GM23338 (cell line): ENCODE measurements around the gene ZBTB5. TPM values are rescaled to one million over a fixed set of nuclear protein-coding genes. Genes with fewer than 3 reads are reported as not detected.
"Not testable (repeated sequence)": the region's sequence is repeated elsewhere in the genome, so short reads cannot be mapped to it uniquely, and the experiment has no call there.

ENCODE experiments used
- ATAC-seq: fragments of 200-7000 bp; cut with Tn5 transposase; 3 replicates; pipeline ENCODE4 v1.9.1; 2020
- DNase-seq: peaks from one replicate; pipeline ENCODE4 v3.0.0-alpha.2; 2015; ENCODE audit warnings: low spot score
- H2AFZ ChIP-seq: fragments of 200-600 bp; sonication (generic); 2 replicates; pipeline ENCODE4 v1.8.0; 2016; ENCODE audit warnings: antibody characterized with exemption, mild to moderate bottlenecking, moderate library complexity
- H3F3A ChIP-seq: fragments of 200-600 bp; sonication (generic); replicated peaks from 2 replicates; pipeline ENCODE4 v1.8.0; 2017; ENCODE audit warnings: antibody characterized with exemption, mixed run types, low read depth
- H3K27ac ChIP-seq: fragments of 200-600 bp; sonication (generic); 2 replicates; pipeline ENCODE4 v1.6.1; 2016; ENCODE audit warnings: low read depth
- H3K27me3 ChIP-seq: fragments of 200-600 bp; sonication (generic); 2 replicates; pipeline ENCODE4 v1.8.0; 2016; ENCODE audit warnings: mild to moderate bottlenecking, mixed run types, moderate library complexity; ENCODE audit not compliant: insufficient read depth
- H3K36me3 ChIP-seq: fragments of 200-600 bp; sonication (generic); 2 replicates; pipeline ENCODE4 v1.8.0; 2016; ENCODE audit warnings: mild to moderate bottlenecking; ENCODE audit not compliant: insufficient read depth
- H3K4me1 ChIP-seq: fragments of 200-600 bp; sonication (generic); 2 replicates; pipeline ENCODE4 v1.8.0; 2016; ENCODE audit warnings: mild to moderate bottlenecking, moderate library complexity; ENCODE audit not compliant: insufficient read depth
- H3K4me2 ChIP-seq: fragments of 200-600 bp; sonication (generic); 2 replicates; pipeline ENCODE4 v1.7.1; 2017; ENCODE audit warnings: mixed run types
- H3K4me3 ChIP-seq: fragments of 200-600 bp; sonication (generic); 2 replicates; pipeline ENCODE4 v1.6.1; 2016; ENCODE audit warnings: mixed run types
- H3K79me2 ChIP-seq: fragments of 200-600 bp; sonication (generic); replicated peaks from 2 replicates; pipeline ENCODE4 v1.8.0; 2017; ENCODE audit warnings: mild to moderate bottlenecking; ENCODE audit not compliant: insufficient read depth
- H3K9me2 ChIP-seq: fragments of 200-600 bp; sonication (generic); 2 replicates; pipeline ENCODE4 v1.8.0; 2017; ENCODE audit not compliant: insufficient read depth
- H4K20me1 ChIP-seq: fragments of 200-600 bp; sonication (generic); replicated peaks from 2 replicates; pipeline ENCODE4 v1.8.0; 2017; ENCODE audit warnings: mild to moderate bottlenecking; ENCODE audit not compliant: insufficient read depth
- H3K27ac Mint-ChIP-seq: 2 replicates; pipeline ENCODE4 v1.8.0; 2020; ENCODE audit warnings: inconsistent platforms, mild to moderate bottlenecking, moderate library complexity, mixed read lengths
- H3K27me3 Mint-ChIP-seq: 3 replicates; pipeline ENCODE4 v1.8.0; 2022; ENCODE audit warnings: low read depth, mild to moderate bottlenecking, moderate library complexity, mixed read lengths, inconsistent platforms; ENCODE audit not compliant: insufficient read depth, poor library complexity
- H3K36me3 Mint-ChIP-seq: 3 replicates; pipeline ENCODE4 v1.8.0; 2021; ENCODE audit warnings: low read depth, mild to moderate bottlenecking, inconsistent platforms, moderate library complexity, mixed read lengths
- H3K4me1 Mint-ChIP-seq: 3 replicates; pipeline ENCODE4 v1.8.0; 2020; ENCODE audit warnings: mild to moderate bottlenecking, inconsistent platforms, mixed read lengths
- H3K4me3 Mint-ChIP-seq: 3 replicates; pipeline ENCODE4 v1.8.0; 2021; ENCODE audit warnings: moderate library complexity, mild to moderate bottlenecking, inconsistent platforms, mixed read lengths
- H3K9me3 Mint-ChIP-seq: 3 replicates; pipeline ENCODE4 v1.8.0; 2020; ENCODE audit warnings: moderate library complexity, mild to moderate bottlenecking, inconsistent platforms, mixed read lengths
- CREB1 ChIP-seq: fragments of 250-450 bp; sonication (Bioruptor Pico); IDR thresholded peaks from 2 replicates; pipeline ENCODE4 v1.5.0; 2020; ENCODE audit warnings: low read depth, mild to moderate bottlenecking, moderate library complexity
- JUNB ChIP-seq: IDR thresholded peaks from one replicate; pipeline ENCODE4 v1.6.1; 2016; ENCODE audit warnings: antibody characterized with exemption; ENCODE audit not compliant: unreplicated experiment
- NANOG ChIP-seq: IDR thresholded peaks from 2 replicates; pipeline ENCODE4 v1.6.1; 2016; ENCODE audit warnings: antibody characterized with exemption, borderline replicate concordance
- STAT1 ChIP-seq: IDR thresholded peaks from one replicate; pipeline ENCODE4 v1.6.1; 2016; ENCODE audit warnings: antibody characterized with exemption; ENCODE audit not compliant: unreplicated experiment
- polyA plus RNA-seq: library from polyadenylated mRNA; unstranded; fragments of >200 nt; fragmentation: Nextera tagmentation; extraction: Ambion mirVana; gene quantifications from 2 replicates; pipeline ENCODE4 v1.2.1, GENCODE V29; 2016
- total RNA-seq: library from RNA; depleted of rRNA; stranded (reverse); fragments of >200 nt; shearing (Covaris generic); gene quantifications from 2 replicates; pipeline ENCODE4 v1.2.3, GENCODE V29; 2014
- TF ChIP-seq, protein P1 (sequence below): IDR thresholded peaks from one replicate; pipeline ENCODE4 v1.6.1; 2018; ENCODE audit warnings: antibody characterized with exemption; ENCODE audit not compliant: unreplicated experiment
- TF ChIP-seq, protein P2 (sequence below): IDR thresholded peaks from 2 replicates; pipeline ENCODE4 v1.6.1; 2016; ENCODE audit warnings: antibody characterized with exemption
- TF ChIP-seq, protein P3 (sequence below), 2 experiments: fragments of 200-600 bp in 1 of 2; sonication (generic) in 1 of 2; conservative IDR thresholded peaks; 2 replicates each; pipeline versions ENCODE4 v1.5.1 to v1.6.1; 2016 to 2017; ENCODE audit warnings: antibody characterized with exemption in 2 of 2, low read depth in 2 of 2, mild to moderate bottlenecking in 2 of 2, moderate library complexity in 1 of 2

The ZBTB5 gene
- total and polyA plus RNA-seq, 2 experiments from 2014 or later = 2.8 to 19.5 TPM

DNA sequence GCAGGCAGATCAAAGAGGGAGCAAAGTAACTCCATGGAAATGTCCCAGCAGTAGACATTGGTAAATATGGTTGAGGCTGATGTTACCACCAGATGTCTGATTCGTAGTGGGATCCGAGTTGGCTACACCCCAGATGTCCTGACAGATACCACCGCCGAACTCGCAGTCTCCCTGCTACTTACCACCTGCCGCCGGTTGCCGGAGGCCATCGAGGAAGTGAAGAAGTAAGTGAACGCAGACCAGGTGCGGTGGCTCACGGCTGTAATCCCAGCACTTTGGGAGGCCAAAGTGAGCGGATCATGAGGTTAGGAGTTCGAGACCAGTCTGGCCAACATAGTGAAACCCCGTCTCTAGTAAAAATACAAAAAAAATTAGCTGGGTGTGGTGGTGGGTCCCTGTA, 38.8 kb downstream of the ZBTB5 start:
- peaks cover 15% of the 10 kb centered on the region for H3K79me2 ChIP-seq
- H4K20me1 ChIP-seq, H3K27ac ChIP-seq, H3K27me3 ChIP-seq, H3K4me2 ChIP-seq, H3K4me3 ChIP-seq, ATAC-seq, H3K27ac Mint-ChIP-seq, H2AFZ ChIP-seq, H3K4me3 Mint-ChIP-seq, H3K9me3 Mint-ChIP-seq, DNase-seq, H3K36me3 ChIP-seq, H3K9me2 ChIP-seq, H3F3A ChIP-seq, H3K4me1 ChIP-seq: not testable (repeated sequence)
- H3K27me3 Mint-ChIP-seq = peaks cover 13% of the 10 kb centered on the region
- peaks cover 54% of the 10 kb centered on the region for H3K36me3 Mint-ChIP-seq
- H3K4me1 Mint-ChIP-seq = peaks cover 21% of the 10 kb centered on the region; the same call in 2 of the 3 replicates

DNA sequence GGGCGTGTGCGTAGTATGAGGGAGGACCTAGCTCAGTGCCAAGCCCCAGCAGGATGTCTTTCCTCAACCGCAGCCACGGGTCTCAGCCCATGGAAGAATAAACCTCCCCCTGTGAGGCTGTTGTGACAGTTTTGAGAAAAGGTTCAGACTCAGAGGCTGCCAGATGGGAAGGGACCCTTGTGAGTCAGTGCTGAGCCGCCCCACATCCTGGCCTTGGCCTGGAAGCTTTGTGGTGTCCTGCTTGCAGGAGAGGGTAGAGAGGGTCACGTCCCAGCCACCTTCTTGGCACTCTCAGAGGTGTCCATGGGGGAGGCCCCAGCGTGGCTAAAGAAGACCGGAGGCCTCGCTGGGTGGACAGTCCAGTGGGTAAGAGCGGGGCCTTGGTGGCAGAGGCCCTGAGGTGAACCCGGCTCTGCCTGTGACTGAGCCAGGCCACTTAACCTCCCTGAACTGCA, 39.9 kb downstream of the ZBTB5 start:
- no peak overlapping the region for H3K4me2 ChIP-seq
- H3K36me3 ChIP-seq = peaks cover 7% of the 10 kb centered on the region; the same call in 1 of the 2 replicates
- H3K27ac Mint-ChIP-seq = no peak overlapping the region
- peaks cover 7% of the 10 kb centered on the region; the same call in 1 of the 2 replicates for H3F3A ChIP-seq
- no peak overlapping the region for H3K4me3 Mint-ChIP-seq
- ATAC-seq (no peak), DNase-seq (no peak)
- no peak overlapping the region for H2AFZ ChIP-seq
- no peaks in the 10 kb centered on the region for H3K9me3 Mint-ChIP-seq
- H3K9me2 ChIP-seq = no peaks in the 10 kb centered on the region
- no peaks in the 10 kb centered on the region for H3K27me3 ChIP-seq
- peaks cover 8% of the 10 kb centered on the region for H3K4me1 ChIP-seq
- peaks cover 4% of the 10 kb centered on the region; the same call in 1 of the 2 replicates for H4K20me1 ChIP-seq
- H3K36me3 Mint-ChIP-seq = peaks cover 44% of the 10 kb centered on the region
- H3K27me3 Mint-ChIP-seq = peaks cover 13% of the 10 kb centered on the region
- H3K27ac ChIP-seq = no peak overlapping the region
- TF ChIP-seq CREB1 (CRISPR knock-in tag) (no peak), NANOG (no peak), JUNB (no peak), STAT1 (no peak)
- TF ChIP-seq, protein P1, sequence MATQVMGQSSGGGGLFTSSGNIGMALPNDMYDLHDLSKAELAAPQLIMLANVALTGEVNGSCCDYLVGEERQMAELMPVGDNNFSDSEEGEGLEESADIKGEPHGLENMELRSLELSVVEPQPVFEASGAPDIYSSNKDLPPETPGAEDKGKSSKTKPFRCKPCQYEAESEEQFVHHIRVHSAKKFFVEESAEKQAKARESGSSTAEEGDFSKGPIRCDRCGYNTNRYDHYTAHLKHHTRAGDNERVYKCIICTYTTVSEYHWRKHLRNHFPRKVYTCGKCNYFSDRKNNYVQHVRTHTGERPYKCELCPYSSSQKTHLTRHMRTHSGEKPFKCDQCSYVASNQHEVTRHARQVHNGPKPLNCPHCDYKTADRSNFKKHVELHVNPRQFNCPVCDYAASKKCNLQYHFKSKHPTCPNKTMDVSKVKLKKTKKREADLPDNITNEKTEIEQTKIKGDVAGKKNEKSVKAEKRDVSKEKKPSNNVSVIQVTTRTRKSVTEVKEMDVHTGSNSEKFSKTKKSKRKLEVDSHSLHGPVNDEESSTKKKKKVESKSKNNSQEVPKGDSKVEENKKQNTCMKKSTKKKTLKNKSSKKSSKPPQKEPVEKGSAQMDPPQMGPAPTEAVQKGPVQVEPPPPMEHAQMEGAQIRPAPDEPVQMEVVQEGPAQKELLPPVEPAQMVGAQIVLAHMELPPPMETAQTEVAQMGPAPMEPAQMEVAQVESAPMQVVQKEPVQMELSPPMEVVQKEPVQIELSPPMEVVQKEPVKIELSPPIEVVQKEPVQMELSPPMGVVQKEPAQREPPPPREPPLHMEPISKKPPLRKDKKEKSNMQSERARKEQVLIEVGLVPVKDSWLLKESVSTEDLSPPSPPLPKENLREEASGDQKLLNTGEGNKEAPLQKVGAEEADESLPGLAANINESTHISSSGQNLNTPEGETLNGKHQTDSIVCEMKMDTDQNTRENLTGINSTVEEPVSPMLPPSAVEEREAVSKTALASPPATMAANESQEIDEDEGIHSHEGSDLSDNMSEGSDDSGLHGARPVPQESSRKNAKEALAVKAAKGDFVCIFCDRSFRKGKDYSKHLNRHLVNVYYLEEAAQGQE = no peak
- TF ChIP-seq, protein P2, sequence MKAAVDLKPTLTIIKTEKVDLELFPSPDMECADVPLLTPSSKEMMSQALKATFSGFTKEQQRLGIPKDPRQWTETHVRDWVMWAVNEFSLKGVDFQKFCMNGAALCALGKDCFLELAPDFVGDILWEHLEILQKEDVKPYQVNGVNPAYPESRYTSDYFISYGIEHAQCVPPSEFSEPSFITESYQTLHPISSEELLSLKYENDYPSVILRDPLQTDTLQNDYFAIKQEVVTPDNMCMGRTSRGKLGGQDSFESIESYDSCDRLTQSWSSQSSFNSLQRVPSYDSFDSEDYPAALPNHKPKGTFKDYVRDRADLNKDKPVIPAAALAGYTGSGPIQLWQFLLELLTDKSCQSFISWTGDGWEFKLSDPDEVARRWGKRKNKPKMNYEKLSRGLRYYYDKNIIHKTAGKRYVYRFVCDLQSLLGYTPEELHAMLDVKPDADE = no peak
- TF ChIP-seq, protein P3, sequence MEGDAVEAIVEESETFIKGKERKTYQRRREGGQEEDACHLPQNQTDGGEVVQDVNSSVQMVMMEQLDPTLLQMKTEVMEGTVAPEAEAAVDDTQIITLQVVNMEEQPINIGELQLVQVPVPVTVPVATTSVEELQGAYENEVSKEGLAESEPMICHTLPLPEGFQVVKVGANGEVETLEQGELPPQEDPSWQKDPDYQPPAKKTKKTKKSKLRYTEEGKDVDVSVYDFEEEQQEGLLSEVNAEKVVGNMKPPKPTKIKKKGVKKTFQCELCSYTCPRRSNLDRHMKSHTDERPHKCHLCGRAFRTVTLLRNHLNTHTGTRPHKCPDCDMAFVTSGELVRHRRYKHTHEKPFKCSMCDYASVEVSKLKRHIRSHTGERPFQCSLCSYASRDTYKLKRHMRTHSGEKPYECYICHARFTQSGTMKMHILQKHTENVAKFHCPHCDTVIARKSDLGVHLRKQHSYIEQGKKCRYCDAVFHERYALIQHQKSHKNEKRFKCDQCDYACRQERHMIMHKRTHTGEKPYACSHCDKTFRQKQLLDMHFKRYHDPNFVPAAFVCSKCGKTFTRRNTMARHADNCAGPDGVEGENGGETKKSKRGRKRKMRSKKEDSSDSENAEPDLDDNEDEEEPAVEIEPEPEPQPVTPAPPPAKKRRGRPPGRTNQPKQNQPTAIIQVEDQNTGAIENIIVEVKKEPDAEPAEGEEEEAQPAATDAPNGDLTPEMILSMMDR (conservative IDR thresholded peaks at IDR 0.05; ENCODE audit: low read depth in 2 of 2) = no peak
- peaks cover 19% of the 10 kb centered on the region; the same call in 2 of the 3 replicates for H3K4me1 Mint-ChIP-seq
- no peak overlapping the region for H3K4me3 ChIP-seq
- peaks cover 15% of the 10 kb centered on the region for H3K79me2 ChIP-seq
